GM10248 (cell line): ENCODE results near the gene MTHFR.

Experiments used
- CTCF ChIA-PET: fragments of 300-600 bp; sonication (Branson Sonifier 250); formaldehyde crosslinking; extraction: SDS; loops from one replicate; lab custom pipeline; 2021; ENCODE audit warnings: antibody characterized with exemption; lab: Yijun Ruan, JAX
- POLR2A ChIA-PET: fragments of 350-650 bp; sonication (Branson Sonifier 250); formaldehyde crosslinking; extraction: SDS; loops from one replicate; lab custom pipeline; 2020; ENCODE audit warnings: antibody characterized with exemption; lab: Yijun Ruan, JAX
- DNase-seq: peaks from one replicate; pipeline ENCODE4 v3.0.0; 2012; ENCODE audit errors: extremely low spot score
- TF ChIP-seq, protein P1 (sequence below): IDR thresholded peaks from 2 replicates; pipeline ENCODE4 v1.5.1; 2012; ENCODE audit warnings: mild to moderate bottlenecking, low read depth; ENCODE audit errors: extremely low read depth, missing control alignments, control extremely low read depth

The MTHFR gene

DNA sequence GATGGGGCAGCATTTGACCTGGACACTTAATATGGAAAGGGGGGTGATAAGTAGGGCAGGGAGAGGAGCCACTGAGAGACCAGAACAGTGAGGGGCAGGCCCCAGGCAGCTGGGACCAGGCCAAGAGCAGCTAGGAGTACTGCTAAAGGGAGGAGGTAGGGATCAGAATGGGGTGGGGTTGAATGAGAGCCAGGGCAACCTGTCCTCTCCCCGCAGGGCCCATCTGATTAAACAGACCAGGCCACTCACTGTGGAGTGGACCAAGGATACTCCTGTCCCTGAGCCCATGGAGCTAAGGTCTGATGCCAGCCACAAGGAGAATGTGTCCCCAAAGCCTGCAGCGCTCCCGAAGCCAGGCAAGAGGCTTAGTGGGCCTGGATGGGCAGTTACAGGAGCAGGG is 41.6 kb downstream of the MTHFR start:
- CTCF ChIA-PET, result no interaction called here
- DNase-seq, result no peak
- TF ChIP-seq, protein P1, sequence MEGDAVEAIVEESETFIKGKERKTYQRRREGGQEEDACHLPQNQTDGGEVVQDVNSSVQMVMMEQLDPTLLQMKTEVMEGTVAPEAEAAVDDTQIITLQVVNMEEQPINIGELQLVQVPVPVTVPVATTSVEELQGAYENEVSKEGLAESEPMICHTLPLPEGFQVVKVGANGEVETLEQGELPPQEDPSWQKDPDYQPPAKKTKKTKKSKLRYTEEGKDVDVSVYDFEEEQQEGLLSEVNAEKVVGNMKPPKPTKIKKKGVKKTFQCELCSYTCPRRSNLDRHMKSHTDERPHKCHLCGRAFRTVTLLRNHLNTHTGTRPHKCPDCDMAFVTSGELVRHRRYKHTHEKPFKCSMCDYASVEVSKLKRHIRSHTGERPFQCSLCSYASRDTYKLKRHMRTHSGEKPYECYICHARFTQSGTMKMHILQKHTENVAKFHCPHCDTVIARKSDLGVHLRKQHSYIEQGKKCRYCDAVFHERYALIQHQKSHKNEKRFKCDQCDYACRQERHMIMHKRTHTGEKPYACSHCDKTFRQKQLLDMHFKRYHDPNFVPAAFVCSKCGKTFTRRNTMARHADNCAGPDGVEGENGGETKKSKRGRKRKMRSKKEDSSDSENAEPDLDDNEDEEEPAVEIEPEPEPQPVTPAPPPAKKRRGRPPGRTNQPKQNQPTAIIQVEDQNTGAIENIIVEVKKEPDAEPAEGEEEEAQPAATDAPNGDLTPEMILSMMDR, result no peak
- POLR2A ChIA-PET, result no interaction called here

- ChIA-PET POLR2A (no interaction called here), CTCF (no interaction called here)
- DNase-seq, result no peak
- TF ChIP-seq, protein P1, result no peak
These were observed 43.8 kb downstream of the MTHFR start, which contains the start of gene C1orf167 for GRCh38 chr1:11761988-11762406. Gene C1orf167, plus strand, starts transcription at chr1:11762193. Its CDS starts 2,208 bp downstream, at chr1:11764401.

- TF ChIP-seq, protein P1, result no peak
- ChIA-PET CTCF (no interaction called here), POLR2A (no interaction called here)
- DNase-seq, result no peak
These were observed 44.5 kb downstream of the MTHFR start for GRCh38 chr1:11761285-11761684.

DNA sequence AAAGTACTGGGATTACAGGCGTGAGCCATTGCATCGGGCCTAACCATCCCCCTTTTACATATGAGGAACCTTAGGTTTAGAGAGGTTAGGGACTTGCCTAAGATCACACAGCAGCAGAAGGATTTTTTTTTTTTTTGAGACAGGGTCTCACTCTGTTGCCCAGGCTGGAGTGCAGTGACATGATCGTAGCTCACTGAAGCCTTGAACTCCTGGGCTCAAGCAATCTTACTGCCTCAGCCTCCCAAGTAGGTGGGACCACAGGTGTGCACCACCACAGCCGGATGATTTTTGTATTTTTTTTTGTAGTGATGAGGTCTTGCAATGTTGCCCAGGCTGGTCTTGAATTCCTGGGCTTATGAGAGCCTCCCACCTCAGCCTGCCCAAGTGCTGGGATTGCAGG is 46.0 kb downstream of the MTHFR start:
- DNase-seq, result no peak
- ChIA-PET CTCF (interaction anchor here (1.9 kb wide), 1 partner anchor 10 kb away, joined by 6 read pairs; no protein-coding TSS in a partner anchor), POLR2A (no interaction called here)
- TF ChIP-seq, protein P1, result no peak

DNA sequence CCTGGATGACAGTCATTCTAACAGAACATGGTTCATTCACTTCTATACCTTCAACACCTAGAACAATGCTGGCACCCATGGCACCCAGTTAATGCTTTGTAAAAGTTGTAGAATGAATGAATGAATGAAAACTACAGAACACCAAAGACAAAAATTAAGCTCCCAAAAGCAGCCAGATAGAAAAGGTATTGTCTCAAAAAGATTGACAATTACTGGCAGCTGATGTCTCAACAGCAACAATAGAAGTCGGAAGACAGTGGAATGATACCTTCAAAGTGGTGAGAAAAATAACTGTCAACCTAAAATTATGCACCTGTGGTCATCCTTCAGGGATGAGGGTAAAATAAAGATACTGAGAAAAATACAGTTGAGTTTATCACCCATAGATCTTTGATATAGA is 48.7 kb downstream of the MTHFR start:
- DNase-seq, result no peak
- ChIA-PET CTCF (interaction anchor here (1.0 kb wide), 1 partner anchor 516 kb away, joined by 3 read pairs; no protein-coding TSS in a partner anchor), POLR2A (no interaction called here)
- TF ChIP-seq, protein P1, result no peak

DNA sequence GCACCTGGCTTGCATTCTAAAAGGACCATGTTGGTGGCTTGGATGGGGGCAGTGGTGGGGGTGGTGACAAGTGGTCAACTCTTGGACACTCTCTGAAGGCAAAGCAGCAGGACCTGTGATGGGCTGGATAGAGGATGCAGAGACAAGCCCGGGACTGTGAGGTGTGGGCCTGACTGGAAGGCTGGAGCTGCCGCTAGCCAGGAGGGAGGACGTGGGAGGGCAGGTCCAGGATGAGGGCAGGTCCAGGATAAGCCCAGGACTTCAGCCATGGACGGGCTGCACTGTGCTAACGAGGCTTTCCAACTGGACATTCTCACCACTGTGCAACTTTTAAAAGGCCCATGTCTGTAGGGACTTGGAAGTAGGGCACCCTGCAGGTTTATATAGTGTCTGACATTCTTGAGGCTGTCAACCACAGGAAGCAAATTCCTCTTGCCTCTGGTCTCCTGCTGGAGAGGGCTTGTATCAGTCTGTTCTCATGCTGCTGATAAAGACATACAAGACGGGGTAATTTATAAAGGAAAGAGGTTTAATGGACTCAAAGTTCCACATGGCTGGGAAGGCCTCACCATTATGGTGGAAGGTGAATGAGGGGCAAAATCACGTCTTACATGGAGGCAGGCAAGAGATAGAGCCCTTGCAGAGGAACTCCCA is 52.1 kb downstream of the MTHFR start:
- ChIA-PET CTCF (no interaction called here), POLR2A (no interaction called here)
- TF ChIP-seq, protein P1, result no peak
- no peak for DNase-seq
